ENCODE results near the gene SLX4.
"Not testable (repeated sequence)": the region's sequence is repeated elsewhere in the genome, so short reads cannot be mapped to it uniquely, and the experiment has no call there.

SLX4 gene, protein sequence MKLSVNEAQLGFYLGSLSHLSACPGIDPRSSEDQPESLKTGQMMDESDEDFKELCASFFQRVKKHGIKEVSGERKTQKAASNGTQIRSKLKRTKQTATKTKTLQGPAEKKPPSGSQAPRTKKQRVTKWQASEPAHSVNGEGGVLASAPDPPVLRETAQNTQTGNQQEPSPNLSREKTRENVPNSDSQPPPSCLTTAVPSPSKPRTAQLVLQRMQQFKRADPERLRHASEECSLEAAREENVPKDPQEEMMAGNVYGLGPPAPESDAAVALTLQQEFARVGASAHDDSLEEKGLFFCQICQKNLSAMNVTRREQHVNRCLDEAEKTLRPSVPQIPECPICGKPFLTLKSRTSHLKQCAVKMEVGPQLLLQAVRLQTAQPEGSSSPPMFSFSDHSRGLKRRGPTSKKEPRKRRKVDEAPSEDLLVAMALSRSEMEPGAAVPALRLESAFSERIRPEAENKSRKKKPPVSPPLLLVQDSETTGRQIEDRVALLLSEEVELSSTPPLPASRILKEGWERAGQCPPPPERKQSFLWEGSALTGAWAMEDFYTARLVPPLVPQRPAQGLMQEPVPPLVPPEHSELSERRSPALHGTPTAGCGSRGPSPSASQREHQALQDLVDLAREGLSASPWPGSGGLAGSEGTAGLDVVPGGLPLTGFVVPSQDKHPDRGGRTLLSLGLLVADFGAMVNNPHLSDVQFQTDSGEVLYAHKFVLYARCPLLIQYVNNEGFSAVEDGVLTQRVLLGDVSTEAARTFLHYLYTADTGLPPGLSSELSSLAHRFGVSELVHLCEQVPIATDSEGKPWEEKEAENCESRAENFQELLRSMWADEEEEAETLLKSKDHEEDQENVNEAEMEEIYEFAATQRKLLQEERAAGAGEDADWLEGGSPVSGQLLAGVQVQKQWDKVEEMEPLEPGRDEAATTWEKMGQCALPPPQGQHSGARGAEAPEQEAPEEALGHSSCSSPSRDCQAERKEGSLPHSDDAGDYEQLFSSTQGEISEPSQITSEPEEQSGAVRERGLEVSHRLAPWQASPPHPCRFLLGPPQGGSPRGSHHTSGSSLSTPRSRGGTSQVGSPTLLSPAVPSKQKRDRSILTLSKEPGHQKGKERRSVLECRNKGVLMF (N-terminal part only)

GRCh38 chr16:3611146-3611975 is at the start of gene SLX4:
TSS of gene SLX4 (minus strand) at chr16:3611606. CDS start at chr16:3608964, 2,642 bp downstream.
- intact Hi-C loops (cut with DNase I): no loop called here
- peak; percentile 68 to 97 (median 78) for DNase-seq

GRCh38 chr16:3659251-3659650 is 47.8 kb upstream of the SLX4 start:
- intact Hi-C loops (cut with DNase I): no loop called here
- no peak for DNase-seq

DNA sequence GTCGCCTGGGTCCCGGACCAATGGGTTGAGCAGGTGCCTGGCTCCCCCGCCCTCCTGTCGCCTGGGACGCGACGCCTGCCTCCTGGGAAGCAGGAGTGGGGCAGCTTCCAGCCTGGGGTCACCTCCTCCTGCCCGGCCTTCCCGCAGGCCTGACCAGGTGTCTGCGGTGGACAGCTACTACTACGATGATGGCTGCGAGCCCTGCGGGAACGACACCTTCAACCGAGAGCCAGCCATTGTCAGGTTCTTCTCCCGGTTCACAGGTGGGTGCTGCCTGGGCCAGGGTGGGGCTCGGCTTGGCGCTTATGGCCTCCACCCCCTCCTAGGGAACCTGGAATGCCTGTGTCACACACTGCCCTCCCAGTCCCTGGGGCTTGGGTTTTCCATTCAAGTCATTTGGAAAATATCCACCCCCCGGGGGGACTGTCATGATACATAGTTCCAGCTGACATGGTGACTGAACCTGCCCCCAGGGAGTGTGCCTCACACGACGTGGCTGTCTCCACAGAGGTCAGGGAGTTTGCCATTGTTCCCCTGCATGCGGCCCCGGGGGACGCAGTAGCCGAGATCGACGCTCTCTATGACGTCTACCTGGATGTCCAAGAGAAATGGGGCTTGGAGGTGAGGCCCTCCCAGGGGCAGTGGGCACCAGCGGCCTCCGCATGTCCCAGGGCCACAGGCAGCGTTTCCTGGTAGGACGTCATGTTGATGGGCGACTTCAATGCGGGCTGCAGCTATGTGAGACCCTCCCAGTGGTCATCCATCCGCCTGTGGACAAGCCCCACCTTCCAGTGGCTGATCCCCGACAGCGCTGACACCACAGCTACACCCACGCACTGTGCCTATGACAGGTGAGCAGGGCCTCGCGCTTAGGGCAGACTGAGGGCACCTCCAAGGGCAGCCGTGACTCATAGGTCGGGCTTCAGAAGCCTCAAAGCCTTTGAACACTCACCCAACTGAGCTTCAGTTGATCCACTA is 45.4 kb upstream of the SLX4 start:
- intact Hi-C loops (cut with DNase I): no loop called here
- DNase-seq: peak in 2 of 10 donors; percentile 49 to 69

GRCh38 chr16:3656160-3656490 is 44.7 kb upstream of the SLX4 start:
- intact Hi-C loops (cut with DNase I): not testable (repeated sequence)
- peak in 1 of 10 donors; percentile 19 for DNase-seq

DNA sequence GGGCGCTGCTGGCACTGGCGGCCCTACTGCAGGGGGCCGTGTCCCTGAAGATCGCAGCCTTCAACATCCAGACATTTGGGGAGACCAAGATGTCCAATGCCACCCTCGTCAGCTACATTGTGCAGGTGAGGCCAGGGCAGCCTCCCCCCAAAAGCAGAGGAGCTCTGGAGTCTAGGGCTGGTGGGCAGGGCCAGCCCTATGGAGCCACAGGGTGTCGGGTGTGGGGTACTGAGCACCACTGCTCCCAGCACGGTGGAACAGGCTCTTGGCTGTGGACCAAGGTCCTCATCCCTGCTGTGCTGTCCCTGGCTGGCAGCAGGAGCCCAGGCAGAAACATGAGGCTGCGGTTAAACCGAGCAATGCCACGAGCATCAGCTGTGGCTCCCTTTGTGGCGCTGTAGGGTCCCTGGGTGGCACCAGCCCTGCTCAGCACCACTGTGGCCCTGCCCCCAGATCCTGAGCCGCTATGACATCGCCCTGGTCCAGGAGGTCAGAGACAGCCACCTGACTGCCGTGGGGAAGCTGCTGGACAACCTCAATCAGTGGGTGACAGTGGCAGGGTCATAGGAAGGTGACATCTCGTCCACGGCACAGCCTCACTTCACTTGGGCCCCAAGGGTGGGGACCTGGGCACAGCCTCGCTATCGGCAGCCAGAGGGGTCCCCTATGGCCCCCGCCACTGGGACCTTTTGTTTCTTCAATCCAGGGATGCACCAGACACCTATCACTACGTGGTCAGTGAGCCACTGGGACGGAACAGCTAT is 44.2 kb upstream of the SLX4 start:
- DNase-seq: peak in 3 of 10 donors; percentile 12 to 78 (median 65)
- intact Hi-C loops (cut with DNase I): no loop called here

DNA sequence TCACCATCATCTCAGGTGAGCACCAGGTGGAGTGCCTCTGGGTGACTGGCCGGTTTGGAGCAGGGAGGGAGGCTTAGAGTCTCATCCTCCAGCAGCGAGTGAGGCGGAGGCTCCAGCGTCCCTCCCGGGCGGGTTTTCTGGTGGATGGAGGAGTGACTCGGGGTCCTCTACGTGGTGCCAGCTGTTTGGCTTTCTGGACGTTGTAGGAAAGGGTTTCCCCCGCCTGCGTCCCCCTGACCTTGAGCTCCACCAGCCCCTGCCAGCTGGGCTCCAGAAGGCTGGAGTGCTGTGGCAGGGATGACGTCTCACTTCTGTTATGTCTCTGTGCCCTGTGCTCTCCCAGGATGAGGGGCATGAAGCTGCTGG is 43.6 kb upstream of the SLX4 start:
- intact Hi-C loops (cut with DNase I): no loop called here
- DNase-seq: peak in 3 of 10 donors; percentile 13 to 59 (median 45)

GRCh38 chr16:3654249-3654991 is 43.0 kb upstream of the SLX4 start, which contains the start of gene DNASE1:
TSS of gene DNASE1 (plus strand) at chr16:3654691. CDS start at chr16:3655374, 683 bp downstream.
- peak in 5 of 10 donors; percentile 24 to 77 (median 57) for DNase-seq
- intact Hi-C loops (cut with DNase I): no loop called here

- DNase-seq: peak in 3 of 10 donors; percentile 8 to 66 (median 38)
- intact Hi-C loops (cut with DNase I): no loop called here
Measured at GRCh38 chr16:3652373-3653195, 41.2 kb upstream of the SLX4 start.

DNA sequence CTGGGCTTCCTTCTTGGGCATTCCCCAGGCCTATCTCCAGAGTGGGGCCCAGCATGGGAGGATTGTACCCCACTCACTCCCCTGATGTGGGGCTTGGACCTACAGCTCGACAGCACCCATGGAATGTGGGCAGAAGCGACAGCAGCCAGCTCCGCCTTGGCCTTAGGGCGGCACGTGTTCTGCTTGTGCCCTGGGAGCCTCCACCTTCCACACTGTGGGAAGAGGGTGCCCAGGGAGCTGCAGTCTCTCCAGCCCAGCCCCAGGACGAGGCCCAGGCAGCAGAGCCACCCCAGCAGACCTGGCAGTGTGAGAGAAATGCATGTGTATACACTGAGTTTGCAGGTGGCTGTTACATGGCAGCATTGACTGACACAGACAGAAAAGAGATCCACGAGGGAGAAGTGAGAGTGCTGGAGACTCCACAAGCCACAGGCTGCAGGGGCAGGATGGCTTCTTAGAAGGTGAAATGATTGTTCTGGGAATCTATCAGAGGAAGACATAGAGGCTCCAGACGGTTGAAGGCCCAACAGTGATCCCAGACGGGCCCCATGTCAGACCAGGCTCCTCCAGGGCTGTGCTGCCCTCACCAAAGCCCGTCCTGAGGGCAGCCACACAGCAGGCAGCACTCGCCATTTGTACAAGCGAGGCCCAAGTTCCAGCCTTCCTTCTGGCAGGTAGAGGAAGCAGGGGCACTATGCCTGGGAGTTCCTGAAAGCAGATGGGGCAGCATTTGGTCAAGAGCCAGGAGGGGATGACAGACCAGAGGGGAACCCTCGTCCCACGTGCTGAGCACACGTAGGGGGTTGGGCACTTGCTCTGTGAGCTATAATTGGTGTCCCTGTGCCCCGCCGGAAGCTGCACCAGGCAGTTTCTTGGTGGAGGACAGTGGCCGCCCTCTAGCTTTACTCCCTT is 40.3 kb upstream of the SLX4 start:
- intact Hi-C loops (cut with DNase I): no loop called here
- peak in 3 of 10 donors; percentile 8 to 62 (median 49) for DNase-seq

GRCh38 chr16:3650631-3651265 is 39.3 kb upstream of the SLX4 start:
- intact Hi-C loops (cut with DNase I): no loop called here
- DNase-seq: no peak

GRCh38 chr16:3646348-3646920 is 35.0 kb upstream of the SLX4 start:
- intact Hi-C loops (cut with DNase I): no loop called here
- DNase-seq: peak in 1 of 10 donors; percentile 63

GRCh38 chr16:3645504-3646347 is 34.3 kb upstream of the SLX4 start:
- DNase-seq: no peak
- intact Hi-C loops (cut with DNase I): no loop called here

DNA sequence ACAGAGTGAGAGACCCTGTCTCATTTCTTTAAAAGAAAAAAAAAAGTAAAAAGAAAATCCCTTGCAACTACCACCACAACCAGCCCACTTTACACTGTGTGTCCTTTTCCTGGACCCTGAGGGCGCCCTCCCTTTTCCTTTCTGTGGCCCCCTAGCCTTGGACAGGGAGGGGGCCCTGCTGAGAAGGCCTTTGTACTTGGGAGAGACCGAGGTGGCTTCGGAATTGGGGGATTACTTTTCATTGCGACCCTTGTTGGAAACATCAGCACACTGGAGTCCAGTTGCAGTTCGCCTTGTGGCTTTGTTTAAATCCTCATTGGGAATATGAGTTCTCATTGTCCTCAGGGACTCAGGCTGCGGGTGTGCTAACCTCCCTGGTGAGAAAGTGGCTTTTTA is 33.7 kb upstream of the SLX4 start:
- intact Hi-C loops (cut with DNase I): no loop called here
- no peak for DNase-seq
